Psoas muscle (tissue), 8 donors: ENCODE measurements around the gene SYCP1. TPM values are rescaled to one million over a fixed set of nuclear protein-coding genes. Genes with fewer than 3 reads are reported as not detected.

Experiments used
- ATAC-seq, 4 donors: fragments of 200-7000 bp; cut with Tn5 transposase; one replicate each; pipeline ENCODE4 v1.9.1; 2020; ENCODE audit warnings: moderate library complexity in 3 of 4, mild to moderate bottlenecking in 2 of 4
- DNase-seq, 2 donors: peaks; one replicate each; pipeline ENCODE4 v3.0.0-alpha.2; 2020
- H3K27ac ChIP-seq: fragments of 200-600 bp; one replicate; pipeline ENCODE4 v1.8.0; 2022
- H3K27me3 ChIP-seq, 3 donors: fragments of 200-600 bp in 1 of 3; one replicate each; pipeline versions ENCODE4 v1.6.1 to v1.8.0; 2013 to 2022; ENCODE audit warnings: low read length in 2 of 3, mild to moderate bottlenecking in 2 of 3, moderate library complexity in 1 of 3; ENCODE audit not compliant: insufficient read depth in 3 of 3
- H3K36me3 ChIP-seq, 2 donors: fragments of 200-600 bp in 1 of 2; one replicate each; pipeline versions ENCODE4 v1.6.1 to v1.8.0; 2013 to 2022; ENCODE audit warnings: low read depth in 1 of 2, mild to moderate bottlenecking in 1 of 2, moderate library complexity in 1 of 2; ENCODE audit not compliant: insufficient read depth in 1 of 2
- H3K4me1 ChIP-seq: fragments of 200-600 bp; one replicate; pipeline ENCODE4 v1.8.0; 2022
- H3K4me3 ChIP-seq: fragments of 200-600 bp; one replicate; pipeline ENCODE4 v1.8.0; 2022; ENCODE audit warnings: mild to moderate bottlenecking
- H3K9me3 ChIP-seq: fragments of 200-600 bp; one replicate; pipeline ENCODE4 v1.8.0; 2022
- CTCF ChIP-seq: fragments of 200-600 bp; IDR thresholded peaks from one replicate; pipeline ENCODE4 v1.8.0; 2022; ENCODE audit warnings: antibody characterized with exemption
- WGBS, 3 donors: extraction: QIAGEN DNeasy Blood & Tissue Kit; methylation state at CpG; one replicate each; pipeline versions ENCODE4 v1.1.6 to v1.1.7; 2013; 5-methylcytosine and 5-hydroxymethylcytosine counted together
- intact Hi-C, 2 donors: fragments of 100-400 bp; cut with DNase I; formaldehyde crosslinking; loops; one replicate each; pipeline versions ENCODE4 v1.11.0 to v1.14.2; 2022
- polyA plus RNA-seq, 3 donors: library from polyadenylated mRNA; stranded (reverse); fragments of 200-250 nt; gene quantifications; one replicate each; pipeline ENCODE4 v1.2.3, GENCODE V29; 2013
- total RNA-seq, 4 donors: library from RNA; stranded (reverse); fragmentation: NEBNext Ultra II Directional in 2 of 4; extraction: Animal tissue kit (Norgen Biotek cat#: 25700) in 2 of 4; gene quantifications; one replicate each; pipeline versions ENCODE4 v1.2.1 to v1.2.4, GENCODE V29; 2021 to 2023
- donor health status: healthy with polysubstance abuse.
- donor health status: DM: no; HTN: no; CAD: no; lungs with moderate emphysema.
- donor health status: Bipolar disorder and iron deficiency.
- donor health status: healthy.
- donor health status: DM: yes; HTN: yes; CAD: no.
- donor health status: DM: no; HTN: no; CAD: no.
- donor health status: DM: no; HTN: no; CAD: no.
- donor health status: DM: yes; HTN: yes; CAD: no.

Gene SYCP1
- total and polyA plus RNA-seq, 7 donors, result not detected

GRCh38 chr1:115040501-115040900, 185.8 kb downstream of the SYCP1 start:
- no peak for TF ChIP-seq CTCF
- no peaks in the 10 kb centered on the region for H3K9me3 ChIP-seq
- 66 to 71% (median 68%) methylated on average over 2 of the region's 2 CpGs for WGBS, 3 donors
- DNase-seq (no peak), ATAC-seq (no peak)
- intact Hi-C loops, result no loop called here
- no peak overlapping the region for H3K4me3 ChIP-seq
- H3K27ac ChIP-seq, result no peak overlapping the region
- no peaks in the 10 kb centered on the region for H3K36me3 ChIP-seq
- peaks cover 0 to 2% (median 0%) of the 10 kb centered on the region in 3 donors for H3K27me3 ChIP-seq
- no peaks in the 10 kb centered on the region for H3K4me1 ChIP-seq

GRCh38 chr1:115041654-115042053, 187.0 kb downstream of the SYCP1 start:
- Histone ChIP-seq H3K36me3 (no peaks in the 10 kb centered on the region), H3K27me3 (peaks cover 0 to 2% (median 0%) of the 10 kb centered on the region in 3 donors), H3K4me3 (no peak overlapping the region), H3K27ac (no peak overlapping the region), H3K9me3 (peaks cover 4% of the 10 kb centered on the region), H3K4me1 (no peaks in the 10 kb centered on the region)
- intact Hi-C loops, result no loop called here
- no peak for TF ChIP-seq CTCF
- no peak for DNase-seq
- ATAC-seq, result no peak

Other genes with a start within 250 kb of the SYCP1 start
- gene DENND2C, start 184.8 kb upstream of the SYCP1 start, total RNA-seq, result 10 to 100 TPM; 12.6 to 16.4 (median 14.7) TPM
- 10 to 100 TPM in 1 of 3 donors, 1 to 10 TPM in 2; 1.4 to 18.3 (median 8.7) TPM for gene DENND2C, start 184.8 kb upstream of the SYCP1 start, polyA plus RNA-seq
- 100 to 1,000 TPM in 2 of 4 donors, 10 to 100 TPM in 2; 73.4 to 289 (median 155) TPM for gene AMPD1, start 159.3 kb upstream of the SYCP1 start, total RNA-seq
- 100 to 1,000 TPM in 2 of 3 donors, 1 to 10 TPM in 1; 4.8 to 174 (median 129) TPM for gene AMPD1, start 159.3 kb upstream of the SYCP1 start, polyA plus RNA-seq
- 1 to 10 TPM; 3.6 to 6.6 (median 5.9) TPM for gene NRAS, start 138.1 kb upstream of the SYCP1 start, total RNA-seq
- 10 to 100 TPM in 1 of 3 donors, 1 to 10 TPM in 2; 4.3 to 15.8 (median 5.0) TPM for gene NRAS, start 138.1 kb upstream of the SYCP1 start, polyA plus RNA-seq
- gene CSDE1, start 96.9 kb upstream of the SYCP1 start, total RNA-seq, result 1,000 to 10,000 TPM; 1,331 to 1,888 (median 1,427) TPM
- 1,000 to 10,000 TPM in 1 of 3 donors, 100 to 1,000 TPM in 2; 305 to 1,390 (median 578) TPM for gene CSDE1, start 96.9 kb upstream of the SYCP1 start, polyA plus RNA-seq
- 10 to 100 TPM; 29.8 to 40.0 (median 34.7) TPM for gene SIKE1, start 74.2 kb upstream of the SYCP1 start, total RNA-seq
- gene SIKE1, start 74.2 kb upstream of the SYCP1 start, polyA plus RNA-seq, result 10 to 100 TPM; 30.4 to 53.2 (median 35.2) TPM
- gene TSHB, start 175.0 kb downstream of the SYCP1 start, total RNA-seq, result not detected
- gene TSHB, start 175.0 kb downstream of the SYCP1 start, polyA plus RNA-seq, result not detected
- gene TSPAN2, start 234.6 kb downstream of the SYCP1 start, total RNA-seq, result 1 to 10 TPM; 1.2 to 2.3 (median 2.1) TPM
- 1 to 10 TPM in 2 of 3 donors, under 1 TPM in 1; 0.87 to 1.4 (median 1.1) TPM for gene TSPAN2, start 234.6 kb downstream of the SYCP1 start, polyA plus RNA-seq